Chondrocyte (in vitro differentiated cells): ENCODE results near the gene ZNF423. TPM values are rescaled to one million over a fixed set of nuclear protein-coding genes. Genes with fewer than 3 reads are reported as not detected.
A peak's percentile ranks its signal among the peaks of the same experiment; 100 is the strongest.

ENCODE experiments used
- DNase-seq: peaks from one replicate; pipeline ENCODE4 v3.0.0; 2021; ENCODE audit warnings: mixed read lengths, low spot score
- H3K27ac Mint-ChIP-seq: one replicate; pipeline ENCODE4 v1.8.0; 2021; ENCODE audit warnings: mild to moderate bottlenecking, moderate library complexity, mixed read lengths; ENCODE audit not compliant: unreplicated experiment
- H3K27me3 Mint-ChIP-seq: 2 replicates; pipeline ENCODE4 v1.8.0; 2021; ENCODE audit warnings: low read depth, mixed read lengths
- H3K36me3 Mint-ChIP-seq: 2 replicates; pipeline ENCODE4 v1.8.0; 2021; ENCODE audit warnings: low read depth, mixed read lengths
- H3K4me1 Mint-ChIP-seq: 2 replicates; pipeline ENCODE4 v1.8.0; 2021; ENCODE audit warnings: low read depth, mild to moderate bottlenecking, mixed read lengths
- H3K4me3 Mint-ChIP-seq: one replicate; pipeline ENCODE4 v1.8.0; 2021; ENCODE audit warnings: mild to moderate bottlenecking, moderate library complexity, mixed read lengths; ENCODE audit not compliant: unreplicated experiment
- H3K9me3 Mint-ChIP-seq: 2 replicates; pipeline ENCODE4 v1.8.0; 2021; ENCODE audit warnings: low read depth, mixed read lengths
- CTCF ChIP-seq: fragments of 200-600 bp; sonication (generic); IDR thresholded peaks from 2 replicates; pipeline ENCODE4 v1.5.0; 2021; ENCODE audit warnings: antibody characterized with exemption, mild to moderate bottlenecking, moderate library complexity
- total RNA-seq: library from RNA; stranded (reverse); gene quantifications from 3 replicates; pipeline ENCODE4 v1.2.1, GENCODE V29; 2021

Gene ZNF423
- total RNA-seq, 1 donor from 2014 or later, result 4.7 TPM

GRCh38 chr16:49776734-49777133, 79.2 kb downstream of the ZNF423 start:
- Mint-ChIP-seq H3K27me3 (no peaks in the 10 kb centered on the region), H3K27ac (peak overlapping the region; percentile 60), H3K4me3 (no peak overlapping the region), H3K9me3 (no peaks in the 10 kb centered on the region), H3K4me1 (peaks cover 34% of the 10 kb centered on the region), H3K36me3 (no peaks in the 10 kb centered on the region)
- DNase-seq, result no peak
- no peak for TF ChIP-seq CTCF

- Mint-ChIP-seq H3K27ac (peak overlapping the region; percentile 60), H3K4me3 (no peak overlapping the region), H3K36me3 (no peaks in the 10 kb centered on the region), H3K4me1 (peaks cover 34% of the 10 kb centered on the region), H3K9me3 (no peaks in the 10 kb centered on the region), H3K27me3 (no peaks in the 10 kb centered on the region)
- no peak for DNase-seq
- TF ChIP-seq CTCF, result no peak
These were observed 79.8 kb downstream of the ZNF423 start for GRCh38 chr16:49776085-49776595.

GRCh38 chr16:49775581-49775980, 80.3 kb downstream of the ZNF423 start:
- TF ChIP-seq CTCF, result no peak
- Mint-ChIP-seq H3K27ac (peak overlapping the region; percentile 17), H3K27me3 (no peaks in the 10 kb centered on the region), H3K4me1 (peaks cover 34% of the 10 kb centered on the region), H3K36me3 (no peaks in the 10 kb centered on the region), H3K4me3 (no peak overlapping the region), H3K9me3 (no peaks in the 10 kb centered on the region)
- DNase-seq, result no peak

GRCh38 chr16:49775018-49775417, 80.9 kb downstream of the ZNF423 start:
- no peaks in the 10 kb centered on the region for H3K27me3 Mint-ChIP-seq
- H3K27ac Mint-ChIP-seq, result no peak overlapping the region
- no peak for DNase-seq
- no peak overlapping the region for H3K4me3 Mint-ChIP-seq
- no peaks in the 10 kb centered on the region for H3K9me3 Mint-ChIP-seq
- no peak for TF ChIP-seq CTCF
- peaks cover 33% of the 10 kb centered on the region for H3K4me1 Mint-ChIP-seq
- H3K36me3 Mint-ChIP-seq, result no peaks in the 10 kb centered on the region

GRCh38 chr16:49773534-49774475, 82.1 kb downstream of the ZNF423 start:
- no peaks in the 10 kb centered on the region for H3K36me3 Mint-ChIP-seq
- DNase-seq, result no peak
- peaks cover 30% of the 10 kb centered on the region for H3K4me1 Mint-ChIP-seq
- no peak overlapping the region for H3K4me3 Mint-ChIP-seq
- H3K27ac Mint-ChIP-seq, result no peak overlapping the region
- no peaks in the 10 kb centered on the region for H3K27me3 Mint-ChIP-seq
- TF ChIP-seq CTCF, result no peak
- H3K9me3 Mint-ChIP-seq, result no peaks in the 10 kb centered on the region
